Measurements from ENCODE around the gene ZNF329. TPM values are rescaled to one million over a fixed set of nuclear protein-coding genes. Genes with fewer than 3 reads are reported as not detected.

The ZNF329 gene
- total and polyA plus RNA-seq, 2 experiments from 2014 or later = 1.8 to 18.4 TPM

- Histone ChIP-seq H3K4me3 (no peak overlapping the region), H3K79me2 (no peaks in the 10 kb centered on the region), H2AFZ (no peak overlapping the region), H3K4me1 (ENCODE audit: insufficient read depth) (no peaks in the 10 kb centered on the region), H3K27me3 (no peaks in the 10 kb centered on the region), H4K20me1 (ENCODE audit: insufficient read depth, poor library complexity, severe bottlenecking) (no peaks in the 10 kb centered on the region), H3K36me3 (replicated peaks; ENCODE audit: insufficient read depth, low read depth) (no peaks in the 10 kb centered on the region), H3K9me2 (replicated peaks; ENCODE audit: insufficient read depth) (no peaks in the 10 kb centered on the region), H3K9me3 (ENCODE audit: low read depth) (peaks cover 15% of the 10 kb centered on the region), H3K4me2 (no peak overlapping the region), H3K27ac (no peak overlapping the region)
- TF ChIP-seq EZH2 (IDR thresholded peaks at IDR 0.05; ENCODE audit: borderline replicate concordance) (no peak), CTCF (IDR thresholded peaks at IDR 0.05; ENCODE audit: poor library complexity) (no peak), EZH2phosphoT487 (IDR thresholded peaks at IDR 0.05; ENCODE audit: low read depth, severe bottlenecking, unreplicated experiment) (no peak)
- no peak for DNase-seq (ENCODE audit: low spot score)
- 68% methylated on average over 7 of the region's 7 CpGs for whole genome bisulfite sequencing (ENCODE audit: low lambda C conversion rate, missing lambda C conversion rate)
These were observed 42.6 kb downstream of the ZNF329 start for GRCh38 chr19:58107778-58108545.

- no peaks in the 10 kb centered on the region for H3K27me3 ChIP-seq
- peak overlapping the region; percentile 73 for H2AFZ ChIP-seq
- peak overlapping the region; percentile 15 for H3K4me3 ChIP-seq
- DNase-seq (ENCODE audit: low spot score) = no peak
- H3K9me3 ChIP-seq (ENCODE audit: low read depth) = no peaks in the 10 kb centered on the region
- H4K20me1 ChIP-seq (ENCODE audit: insufficient read depth, poor library complexity, severe bottlenecking) = no peaks in the 10 kb centered on the region
- peak overlapping the region; percentile 81 for H3K4me2 ChIP-seq
- TF ChIP-seq EZH2phosphoT487 (IDR thresholded peaks at IDR 0.05; ENCODE audit: low read depth, severe bottlenecking, unreplicated experiment) (no peak), CTCF (IDR thresholded peaks at IDR 0.05; ENCODE audit: poor library complexity) (no peak), EZH2 (IDR thresholded peaks at IDR 0.05; ENCODE audit: borderline replicate concordance) (no peak)
- H3K36me3 ChIP-seq (replicated peaks; ENCODE audit: insufficient read depth, low read depth) = no peaks in the 10 kb centered on the region
- H3K27ac ChIP-seq = peak overlapping the region; percentile 96
- H3K9me2 ChIP-seq (replicated peaks; ENCODE audit: insufficient read depth) = no peaks in the 10 kb centered on the region
- no peaks in the 10 kb centered on the region for H3K4me1 ChIP-seq (ENCODE audit: insufficient read depth)
- H3K79me2 ChIP-seq = peaks cover 16% of the 10 kb centered on the region
- 46% methylated on average over 2 of the region's 2 CpGs for WGBS (ENCODE audit: low lambda C conversion rate, missing lambda C conversion rate)
These were observed 51.9 kb downstream of the ZNF329 start for GRCh38 chr19:58098682-58098998.

- Histone ChIP-seq H3K9me2 (replicated peaks; ENCODE audit: insufficient read depth) (no peaks in the 10 kb centered on the region), H3K4me2 (peak within 1 kb of the TSS; percentile 88), H3K9me3 (ENCODE audit: low read depth) (no peaks in the 10 kb centered on the region), H3K4me1 (ENCODE audit: insufficient read depth) (no peaks in the 10 kb centered on the region), H4K20me1 (ENCODE audit: insufficient read depth, poor library complexity, severe bottlenecking) (no peaks in the 10 kb centered on the region), H3K79me2 (peaks cover 16% of the 10 kb centered on the region), H3K36me3 (replicated peaks; ENCODE audit: insufficient read depth, low read depth) (no peaks in the 10 kb centered on the region), H3K4me3 (peak within 1 kb of the TSS; percentile 73), H3K27ac (peak within 1 kb of the TSS; percentile 96), H3K27me3 (no peaks in the 10 kb centered on the region), H2AFZ (peak within 1 kb of the TSS; percentile 73)
- 2% methylated on average over 54 of the region's 67 CpGs for WGBS (ENCODE audit: low lambda C conversion rate, missing lambda C conversion rate)
- peak; percentile 99 for DNase-seq (ENCODE audit: low spot score)
- TF ChIP-seq EZH2 (IDR thresholded peaks at IDR 0.05; ENCODE audit: borderline replicate concordance) = no peak
- peak; percentile 2 for TF ChIP-seq CTCF (IDR thresholded peaks at IDR 0.05; ENCODE audit: poor library complexity)
- no peak for TF ChIP-seq EZH2phosphoT487 (IDR thresholded peaks at IDR 0.05; ENCODE audit: low read depth, severe bottlenecking, unreplicated experiment)
These were observed 52.6 kb downstream of the ZNF329 start, which contains the start of gene ZSCAN18 for GRCh38 chr19:58097781-58098681. Gene ZSCAN18, minus strand, starts transcription at chr19:58098231. Its CDS starts 7,964 bp downstream, at chr19:58090267.
